CD4-positive, alpha-beta T cell treated with Interleukin-4 for 1 hour (primary cell): ENCODE data around the gene CDKN2AIPNL.
"Not testable (repeated sequence)": the region's sequence is repeated elsewhere in the genome, so short reads cannot be mapped to it uniquely, and the experiment has no call there.

Experiments
- DNase-seq, 2 donors: peaks; one replicate each; pipeline ENCODE4 v3.0.0-alpha.2; 2020 to 2022

CDKN2AIPNL gene

GRCh38 chr5:134437847-134438581 lies 26.3 kb upstream of the CDKN2AIPNL start:
- no peak for DNase-seq

- DNase-seq = no peak
These were observed 25.7 kb upstream of the CDKN2AIPNL start for GRCh38 chr5:134437340-134437846.

DNA sequence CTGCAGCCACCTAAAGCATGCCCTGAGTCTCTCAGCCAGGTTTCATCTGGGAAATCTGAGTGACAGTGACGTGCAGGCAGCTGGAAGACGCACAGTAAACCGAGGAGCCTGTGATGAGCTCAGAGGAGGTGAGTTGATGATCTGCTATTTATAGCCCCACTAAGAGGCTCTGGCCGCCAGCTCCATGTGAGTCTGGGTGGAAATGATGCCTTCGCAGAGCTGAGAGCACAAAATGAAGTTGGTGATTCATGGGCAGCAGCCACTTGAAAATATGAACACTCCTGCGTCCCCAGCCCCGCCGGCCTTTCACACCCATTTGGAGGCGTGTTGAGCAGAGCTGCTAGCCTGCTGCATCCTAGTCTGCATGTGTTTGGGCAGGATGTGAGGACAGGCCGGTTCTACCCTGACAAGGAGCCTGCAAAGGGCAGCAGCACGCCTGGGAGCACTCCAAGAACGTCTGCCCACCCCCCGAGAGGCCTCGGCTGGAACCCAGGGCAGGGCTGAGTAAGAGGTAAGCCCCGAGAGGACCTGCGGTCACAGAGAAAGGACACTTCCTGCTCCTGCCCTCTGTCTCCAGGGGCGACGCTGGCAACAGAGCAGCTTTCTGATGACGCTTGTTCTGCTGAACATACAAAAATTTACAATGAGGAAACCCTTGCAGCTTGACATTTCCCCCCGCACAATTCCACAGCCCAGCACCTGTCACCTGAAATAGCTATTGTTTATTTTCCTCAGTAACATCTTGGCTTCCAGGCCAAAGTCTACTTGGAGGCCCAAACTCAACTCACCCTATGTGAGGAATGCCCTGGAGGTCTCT lies 25.1 kb upstream of the CDKN2AIPNL start:
- peak; percentile 75 to 86 for DNase-seq

- DNase-seq = no peak
These were observed 23.9 kb upstream of the CDKN2AIPNL start for GRCh38 chr5:134435560-134435959.

- no peak for DNase-seq
These were observed 21.1 kb upstream of the CDKN2AIPNL start for GRCh38 chr5:134432677-134433359.

GRCh38 chr5:134432174-134432573 lies 20.5 kb upstream of the CDKN2AIPNL start:
- no peak for DNase-seq

- DNase-seq = no peak
These were observed 18.4 kb upstream of the CDKN2AIPNL start for GRCh38 chr5:134430001-134430569.

DNA sequence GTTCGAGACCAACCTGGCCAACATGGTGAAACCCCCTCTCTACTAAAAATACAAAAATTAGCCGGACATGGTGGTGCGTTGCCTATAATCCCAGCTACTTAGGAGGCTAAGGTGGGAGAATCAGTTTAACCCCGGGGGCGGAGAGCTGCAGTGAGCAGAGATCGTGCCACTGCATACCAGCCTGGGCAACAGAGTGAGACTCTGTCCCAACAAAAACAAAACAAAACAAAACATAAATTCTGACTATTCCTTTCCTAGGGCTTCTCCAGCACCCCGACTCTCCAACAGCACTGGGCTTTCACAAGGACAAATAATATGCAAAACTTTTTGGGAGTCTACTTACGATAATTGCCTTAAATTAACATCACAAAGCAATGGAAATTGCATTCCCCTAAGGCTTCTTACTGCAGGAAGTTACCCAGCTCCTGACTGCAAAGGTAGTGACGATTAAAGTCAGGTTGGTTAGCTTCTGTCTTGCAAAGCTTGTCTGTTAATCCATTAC lies 15.9 kb upstream of the CDKN2AIPNL start:
- DNase-seq = no peak

DNA sequence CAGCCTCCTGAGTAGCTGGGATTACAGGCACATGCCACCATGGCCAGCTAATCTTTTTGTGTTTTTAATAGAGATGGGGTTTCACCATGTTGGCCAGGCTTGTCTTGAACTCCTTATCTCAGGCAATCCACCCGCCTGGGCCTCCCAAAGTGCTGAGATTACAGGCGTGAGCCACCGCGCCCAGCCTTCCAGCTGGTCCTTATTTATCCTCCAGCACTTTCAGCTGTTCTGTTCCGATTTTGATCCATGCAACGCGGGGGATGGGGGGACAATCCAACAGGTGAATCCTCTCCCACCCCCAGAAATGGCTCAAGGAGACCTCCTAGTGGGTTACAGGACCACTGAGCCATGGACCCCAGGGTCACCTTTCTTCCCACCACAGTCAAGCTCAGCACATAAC lies 14.7 kb upstream of the CDKN2AIPNL start:
- no peak for DNase-seq

- DNase-seq = no peak
These were observed 11.7 kb upstream of the CDKN2AIPNL start for GRCh38 chr5:134423376-134423775.

GRCh38 chr5:134422791-134423365 lies 11.2 kb upstream of the CDKN2AIPNL start:
- DNase-seq = no peak

DNA sequence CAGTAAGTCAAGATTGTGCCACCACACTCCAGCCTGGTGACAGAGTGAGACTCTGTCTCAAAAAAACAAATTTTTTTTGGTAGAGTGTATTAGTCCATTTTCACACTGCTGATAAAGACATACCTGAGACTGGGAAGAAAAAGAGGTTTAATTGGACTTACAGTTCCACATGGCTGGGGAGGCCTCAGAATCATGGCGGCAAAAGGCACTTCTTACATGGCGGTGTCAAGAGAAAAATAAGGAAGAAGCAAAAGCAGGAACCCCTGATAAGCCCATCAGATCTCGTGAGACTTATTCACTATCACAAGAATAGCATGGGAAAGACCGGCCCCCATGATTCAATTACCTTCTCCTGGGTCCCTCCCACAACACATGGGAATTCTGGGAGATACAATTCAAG lies 9.4 kb upstream of the CDKN2AIPNL start:
- DNase-seq = not testable (repeated sequence)

DNA sequence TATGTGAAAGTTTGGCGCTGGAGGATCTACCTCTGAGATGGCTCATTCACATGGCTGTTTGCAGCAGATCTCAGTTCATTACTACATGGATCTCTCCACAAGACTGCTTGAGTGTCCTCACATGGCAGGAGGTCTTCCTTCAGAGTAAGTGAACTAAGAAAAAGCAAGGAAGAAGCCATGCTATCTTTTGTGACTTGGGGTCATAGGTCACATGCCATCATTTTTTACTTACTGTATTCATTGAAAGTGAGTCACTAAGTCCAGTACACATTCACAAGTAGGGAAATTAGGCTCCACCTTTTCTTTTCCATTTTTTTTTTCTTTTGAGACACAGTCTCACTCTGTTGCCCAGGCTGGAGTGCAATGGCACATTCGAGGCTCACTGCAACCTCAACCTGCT lies 8.7 kb upstream of the CDKN2AIPNL start:
- no peak for DNase-seq

DNA sequence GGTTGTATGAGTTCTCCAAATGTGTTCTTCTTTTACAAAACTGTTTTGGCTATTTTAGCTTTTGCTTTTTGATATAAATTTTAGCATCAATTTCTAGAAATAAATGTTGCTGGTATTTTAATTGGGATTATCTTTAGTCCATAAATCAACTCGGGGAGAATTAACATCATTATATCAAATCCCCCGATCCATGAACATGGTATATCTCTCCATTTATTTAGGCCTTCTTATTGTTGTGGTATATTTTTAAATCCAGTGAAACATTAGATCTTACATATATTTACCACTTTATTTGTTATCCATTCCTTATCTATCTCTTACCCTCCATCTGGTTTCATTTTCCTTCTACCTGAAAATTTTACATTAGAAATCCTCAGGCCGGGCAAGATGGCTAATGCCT lies 7.3 kb upstream of the CDKN2AIPNL start:
- no peak for DNase-seq

DNA sequence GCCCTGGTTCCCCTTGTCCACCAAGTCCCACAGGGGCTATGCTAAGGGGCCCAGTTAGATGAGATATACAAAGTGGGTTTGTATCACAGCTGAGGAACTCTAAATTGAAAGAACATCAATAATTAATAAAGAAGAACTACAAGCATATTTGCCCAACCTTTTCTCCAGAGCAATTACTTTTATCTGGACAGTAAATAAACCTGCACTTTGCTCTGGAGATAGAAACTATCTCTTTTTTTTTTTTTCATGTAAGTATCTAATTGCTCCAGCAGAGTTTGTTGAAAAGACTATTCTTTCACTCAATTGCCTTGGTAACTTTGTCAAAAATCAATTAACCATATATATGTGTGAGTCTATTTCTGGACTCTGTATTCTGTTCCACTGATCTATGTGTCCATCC lies 6.0 kb upstream of the CDKN2AIPNL start:
- no peak for DNase-seq

GRCh38 chr5:134413046-134413445 lies 1.4 kb upstream of the CDKN2AIPNL start:
- no peak for DNase-seq

DNA sequence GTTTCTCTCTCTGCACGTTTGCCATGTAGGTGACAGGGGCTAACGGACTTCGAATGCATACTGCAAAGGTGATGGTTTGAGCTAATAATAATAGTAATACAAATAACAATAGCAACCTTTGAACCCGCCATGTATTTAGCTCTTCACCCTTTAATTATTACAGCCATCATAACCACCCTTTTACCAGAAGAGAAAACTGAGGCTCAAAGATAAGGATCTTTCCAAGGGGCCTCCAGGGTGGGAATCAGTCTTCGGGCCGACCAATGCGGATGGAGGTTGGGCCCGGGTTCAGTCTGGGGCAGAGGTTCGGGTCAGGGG lies 494 bp downstream of the CDKN2AIPNL start:
- DNase-seq = no peak

- no peak for DNase-seq
These were observed 859 bp downstream of the CDKN2AIPNL start for GRCh38 chr5:134410822-134411221.

- DNase-seq = no peak
These were observed 2.4 kb downstream of the CDKN2AIPNL start for GRCh38 chr5:134409321-134409720.

DNA sequence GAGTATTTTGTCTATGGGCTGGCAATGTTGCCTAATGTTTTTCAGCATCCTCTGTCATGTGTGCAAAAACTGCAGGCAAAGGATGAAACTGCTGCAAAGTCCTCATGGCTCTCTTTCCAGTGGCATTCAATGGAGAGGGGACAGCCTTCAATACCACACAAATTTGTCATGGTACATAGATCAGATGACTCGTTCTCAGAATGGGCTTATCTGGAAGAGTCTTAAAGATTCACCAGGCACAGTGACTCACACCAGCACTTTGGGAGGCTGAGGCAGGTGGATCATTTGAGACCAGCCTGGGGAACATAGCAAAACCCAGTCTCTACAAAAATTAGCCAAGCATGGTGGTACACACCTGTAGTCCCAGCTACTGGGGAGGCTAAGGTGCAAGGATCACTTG lies 5.3 kb downstream of the CDKN2AIPNL start:
- DNase-seq = no peak

GRCh38 chr5:134403951-134404350 lies 7.7 kb downstream of the CDKN2AIPNL start:
- DNase-seq = no peak

DNA sequence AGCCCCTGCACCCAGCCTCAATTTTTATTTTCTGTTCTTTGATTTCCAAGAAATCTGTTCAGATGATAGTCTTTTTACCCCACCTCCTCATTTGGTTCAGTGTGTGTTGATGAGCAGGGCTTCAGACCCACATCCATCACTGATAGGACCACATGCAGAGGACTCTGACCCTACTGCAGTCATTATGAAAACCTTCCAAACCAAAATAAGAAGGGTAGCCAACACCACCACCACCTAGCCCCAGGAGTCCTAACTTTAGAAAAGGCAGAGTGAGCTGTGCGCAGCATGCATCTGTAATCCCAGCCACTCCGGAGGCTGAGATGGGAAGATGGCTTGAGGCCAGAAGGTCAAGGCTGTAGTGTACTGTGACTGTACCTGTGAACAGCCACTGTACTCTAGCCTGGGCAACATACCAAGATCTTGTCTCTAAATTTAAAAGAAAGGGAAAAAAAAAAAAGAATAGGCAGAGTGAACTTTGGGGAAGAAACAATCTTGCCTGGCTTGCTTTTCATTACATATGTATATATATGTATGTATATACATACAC lies 13.0 kb downstream of the CDKN2AIPNL start:
- DNase-seq = no peak
